GM19438 (cell line): ENCODE measurements around the gene KCNB1.

Source experiments
- ATAC-seq: cut with Tn5 transposase; IDR thresholded peaks from one replicate; pipeline ENCODE4 v1.9.1; 2021; ENCODE audit warnings: low read depth; ENCODE audit not compliant: unreplicated experiment

The KCNB1 gene

GRCh38 chr20:49475292-49476015 is 7.0 kb downstream of the KCNB1 start:
- ATAC-seq: no peak

GRCh38 chr20:49471397-49471796 is 11.1 kb downstream of the KCNB1 start:
- no peak for ATAC-seq

GRCh38 chr20:49470922-49471321 is 11.5 kb downstream of the KCNB1 start:
- no peak for ATAC-seq

GRCh38 chr20:49469060-49469459 is 13.4 kb downstream of the KCNB1 start:
- ATAC-seq: no peak

GRCh38 chr20:49468412-49468811 is 14.1 kb downstream of the KCNB1 start:
- no peak for ATAC-seq

GRCh38 chr20:49466114-49466912 is 16.2 kb downstream of the KCNB1 start:
- no peak for ATAC-seq

GRCh38 chr20:49464556-49464955 is 17.9 kb downstream of the KCNB1 start:
- no peak for ATAC-seq

- no peak for ATAC-seq
Measured at GRCh38 chr20:49462626-49463025, 19.8 kb downstream of the KCNB1 start.

GRCh38 chr20:49461894-49462620 is 20.4 kb downstream of the KCNB1 start:
- ATAC-seq: no peak

- ATAC-seq: no peak
Measured at GRCh38 chr20:49460916-49461315, 21.6 kb downstream of the KCNB1 start.

GRCh38 chr20:49460131-49460530 is 22.3 kb downstream of the KCNB1 start:
- ATAC-seq: no peak

- no peak for ATAC-seq
Measured at GRCh38 chr20:49459684-49460083, 22.8 kb downstream of the KCNB1 start.

- no peak for ATAC-seq
Measured at GRCh38 chr20:49457444-49457843, 25.0 kb downstream of the KCNB1 start.

GRCh38 chr20:49456646-49457045 is 25.8 kb downstream of the KCNB1 start:
- no peak for ATAC-seq

GRCh38 chr20:49455691-49456090 is 26.8 kb downstream of the KCNB1 start:
- ATAC-seq: no peak

GRCh38 chr20:49452011-49452482 is 30.4 kb downstream of the KCNB1 start:
- ATAC-seq: no peak

- no peak for ATAC-seq
Measured at GRCh38 chr20:49450281-49450721, 32.2 kb downstream of the KCNB1 start.

- ATAC-seq: no peak
Measured at GRCh38 chr20:49448917-49449316, 33.6 kb downstream of the KCNB1 start.

- no peak for ATAC-seq
Measured at GRCh38 chr20:49447946-49448809, 34.3 kb downstream of the KCNB1 start.

GRCh38 chr20:49447364-49447763 is 35.1 kb downstream of the KCNB1 start:
- no peak for ATAC-seq
